Measurements from ENCODE around the gene CCDC81.
"Not testable (repeated sequence)": the region's sequence is repeated elsewhere in the genome, so short reads cannot be mapped to it uniquely, and the experiment has no call there.

Gene CCDC81

GRCh38 chr11:86386746-86387145 is 12.1 kb downstream of the CCDC81 start:
- DNase-seq (ENCODE audit: low read depth in 2 of 2) = no peak

GRCh38 chr11:86388198-86388597 is 13.5 kb downstream of the CCDC81 start:
- DNase-seq (ENCODE audit: low read depth in 2 of 2) = no peak

GRCh38 chr11:86390487-86390886 is 15.8 kb downstream of the CCDC81 start:
- no peak for DNase-seq (ENCODE audit: low read depth in 2 of 2)

- no peak for DNase-seq (ENCODE audit: low read depth in 2 of 2)
These were observed 20.4 kb downstream of the CCDC81 start for GRCh38 chr11:86395061-86395551.

DNA sequence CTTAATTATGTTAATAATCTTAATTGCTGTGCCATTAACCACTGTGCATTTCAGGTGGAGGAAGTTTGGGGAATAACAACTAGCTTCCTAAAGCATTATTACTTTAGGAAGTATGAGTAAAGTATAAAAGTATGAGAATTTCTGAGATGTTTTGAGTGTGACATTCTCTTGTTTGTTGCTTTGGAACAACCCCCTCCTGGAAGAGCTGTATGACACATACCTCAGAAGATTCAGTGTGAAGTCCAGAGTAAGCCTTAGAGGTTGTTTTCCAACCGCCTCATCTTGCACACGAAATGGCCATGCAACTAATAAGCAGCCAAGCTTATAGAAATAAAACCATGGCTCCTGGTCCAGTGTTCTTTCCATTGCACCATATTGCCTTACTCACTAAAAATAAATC is 21.7 kb downstream of the CCDC81 start:
- no peak for DNase-seq (ENCODE audit: low read depth in 2 of 2)

- no peak for DNase-seq (ENCODE audit: low read depth in 2 of 2)
These were observed 22.7 kb downstream of the CCDC81 start for GRCh38 chr11:86397351-86397750.

GRCh38 chr11:86398106-86398505 is 23.4 kb downstream of the CCDC81 start:
- DNase-seq (ENCODE audit: low read depth in 2 of 2) = no peak

- DNase-seq (ENCODE audit: low read depth in 2 of 2) = no peak
These were observed 28.8 kb downstream of the CCDC81 start for GRCh38 chr11:86403458-86403857.

- no peak for DNase-seq (ENCODE audit: low read depth in 2 of 2)
These were observed 34.2 kb downstream of the CCDC81 start for GRCh38 chr11:86408845-86409244.

DNA sequence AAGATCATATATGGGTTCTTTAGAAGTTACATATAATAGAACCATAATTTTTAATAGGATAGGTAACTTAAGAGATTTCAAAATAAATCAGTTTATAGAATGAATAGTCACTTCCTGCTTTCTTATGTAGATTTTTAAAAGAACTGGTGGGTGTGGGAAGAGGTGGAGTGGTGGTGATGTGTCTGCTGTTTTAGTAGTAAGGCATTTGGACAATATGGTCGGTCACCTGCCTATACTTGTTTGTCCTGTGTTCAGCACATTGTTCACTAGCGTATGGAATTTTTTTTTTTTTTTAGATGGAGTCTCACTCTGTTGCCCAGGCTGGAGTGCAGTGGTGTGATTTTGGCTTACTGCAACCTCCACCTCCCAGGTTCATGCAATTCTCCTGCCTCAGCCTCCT is 39.3 kb downstream of the CCDC81 start:
- DNase-seq (ENCODE audit: low read depth in 2 of 2) = no peak

DNA sequence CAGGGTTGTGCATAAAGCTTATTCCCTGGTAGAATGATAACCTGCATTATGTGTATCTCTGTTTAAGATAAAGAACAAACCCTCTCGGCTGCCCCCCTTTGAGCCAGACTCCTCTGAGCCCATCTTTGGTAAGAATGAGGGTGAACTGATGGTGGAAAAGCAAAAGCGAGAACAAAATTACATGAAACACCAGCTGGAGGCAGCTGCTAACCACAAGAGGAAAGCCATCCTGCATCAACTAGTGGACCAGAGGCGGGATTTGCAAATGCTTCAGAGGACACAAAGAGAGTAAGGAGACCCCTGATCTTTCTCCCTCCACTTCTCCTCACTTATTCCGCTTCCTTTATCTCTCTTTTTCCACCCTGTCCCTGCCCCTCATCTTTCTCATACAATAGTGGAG is 40.3 kb downstream of the CCDC81 start:
- DNase-seq (ENCODE audit: low read depth in 2 of 2) = no peak

- no peak for DNase-seq (ENCODE audit: low read depth in 2 of 2)
These were observed 41.8 kb downstream of the CCDC81 start for GRCh38 chr11:86416494-86416893.

GRCh38 chr11:86416951-86417350 is 42.3 kb downstream of the CCDC81 start:
- not testable (repeated sequence) for DNase-seq (ENCODE audit: low read depth in 2 of 2)

GRCh38 chr11:86418106-86418505 is 43.4 kb downstream of the CCDC81 start:
- DNase-seq (ENCODE audit: low read depth in 2 of 2) = no peak

GRCh38 chr11:86418513-86418912 is 43.8 kb downstream of the CCDC81 start:
- DNase-seq (ENCODE audit: low read depth in 2 of 2) = no peak

- DNase-seq (ENCODE audit: low read depth in 2 of 2) = no peak
These were observed 44.2 kb downstream of the CCDC81 start for GRCh38 chr11:86418917-86419316.

- DNase-seq (ENCODE audit: low read depth in 2 of 2) = no peak
These were observed 47.3 kb downstream of the CCDC81 start for GRCh38 chr11:86421946-86422345.

DNA sequence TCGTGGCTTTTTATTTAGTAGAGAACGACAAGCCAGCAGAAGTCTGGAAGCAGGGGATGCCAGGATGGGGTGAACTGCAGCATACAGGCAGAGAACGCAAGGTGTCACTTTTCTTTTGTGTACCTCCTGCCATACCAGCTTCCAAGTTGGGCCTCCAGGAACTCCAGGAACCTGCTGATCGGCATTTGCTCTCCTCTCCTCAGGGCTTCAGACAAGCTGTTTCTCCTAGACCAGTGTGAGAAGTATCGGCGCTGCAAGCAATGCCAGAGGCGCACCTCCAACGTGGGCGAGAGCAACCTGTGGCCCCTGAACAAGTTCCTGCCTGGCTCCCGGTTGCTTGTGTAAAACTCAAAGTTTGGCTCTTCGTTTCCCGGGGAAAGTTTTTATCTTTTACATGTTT is 47.7 kb downstream of the CCDC81 start:
- no peak for DNase-seq (ENCODE audit: low read depth in 2 of 2)

- DNase-seq (ENCODE audit: low read depth in 2 of 2) = not testable (repeated sequence)
These were observed 48.8 kb downstream of the CCDC81 start for GRCh38 chr11:86423488-86423887.

GRCh38 chr11:86427441-86427840 is 52.8 kb downstream of the CCDC81 start:
- no peak for DNase-seq (ENCODE audit: low read depth in 2 of 2)

GRCh38 chr11:86431258-86431657 is 56.6 kb downstream of the CCDC81 start:
- no peak for DNase-seq (ENCODE audit: low read depth in 2 of 2)

- not testable (repeated sequence) for DNase-seq (ENCODE audit: low read depth in 2 of 2)
These were observed 58.8 kb downstream of the CCDC81 start for GRCh38 chr11:86433361-86434095.

- DNase-seq (ENCODE audit: low read depth in 2 of 2) = no peak
These were observed 61.0 kb downstream of the CCDC81 start for GRCh38 chr11:86435711-86436110.

GRCh38 chr11:86438685-86439084 is 64.0 kb downstream of the CCDC81 start:
- no peak for DNase-seq (ENCODE audit: low read depth in 2 of 2)
